Stimulated activated effector memory CD8-positive, alpha-beta T cell treated with anti-CD3 and anti-CD28 coated beads, Interleukin-12 subunit alpha, Interleukin-12 subunit beta, amount 100 ng/mL, for 72 hours (primary cell): Measurements from ENCODE around the gene ARSH.
A peak's percentile ranks its signal among the peaks of the same experiment; 100 is the strongest.
"Not testable (repeated sequence)": the region's sequence is repeated elsewhere in the genome, so short reads cannot be mapped to it uniquely, and the experiment has no call there.

Experiments used
- ATAC-seq: fragments of 150-1000 bp; cut with Tn5 transposase; 2 replicates; pipeline ENCODE4 v1.10.0; 2021
- DNase-seq, 2 donors: peaks; one replicate each; pipeline ENCODE4 v3.0.0; 2021 to 2022; ENCODE audit warnings: low spot score in 2 of 2
- H3K27ac Mint-ChIP-seq: one replicate; pipeline ENCODE4 v1.8.0; 2022; ENCODE audit warnings: mild to moderate bottlenecking, mixed read lengths
- H3K36me3 Mint-ChIP-seq: one replicate; pipeline ENCODE4 v1.8.0; 2022; ENCODE audit warnings: mild to moderate bottlenecking, mixed read lengths
- H3K4me1 Mint-ChIP-seq: one replicate; pipeline ENCODE4 v1.8.0; 2022; ENCODE audit warnings: mixed read lengths
- H3K4me3 Mint-ChIP-seq: one replicate; pipeline ENCODE4 v1.8.0; 2022; ENCODE audit warnings: mild to moderate bottlenecking, mixed read lengths
- H3K9me3 Mint-ChIP-seq: one replicate; pipeline ENCODE4 v1.8.0; 2022; ENCODE audit warnings: mixed read lengths

ARSH gene

DNA sequence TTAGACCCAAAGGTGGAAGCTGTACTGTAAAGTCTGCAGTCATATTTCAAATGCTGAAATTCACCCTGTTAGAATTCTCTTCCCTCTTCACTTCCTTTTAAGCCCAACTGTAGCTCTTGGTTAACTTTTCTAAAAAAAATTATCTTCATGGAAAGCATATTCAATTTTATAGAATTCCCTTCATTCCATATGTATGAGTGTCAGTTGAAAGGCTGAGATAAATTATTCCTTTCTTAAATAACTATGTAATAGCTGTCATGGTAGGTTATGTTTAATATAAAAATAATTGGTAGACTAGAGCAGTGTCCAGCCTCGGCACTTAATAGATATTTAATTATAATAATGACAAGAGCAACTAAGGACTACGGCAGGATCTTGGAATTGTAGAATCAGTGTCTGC lies 16.8 kb upstream of the ARSH start:
- no peak overlapping the region for H3K27ac Mint-ChIP-seq
- no peaks in the 10 kb centered on the region for H3K9me3 Mint-ChIP-seq
- no peak for DNase-seq
- H3K36me3 Mint-ChIP-seq = no peaks in the 10 kb centered on the region
- no peak for ATAC-seq
- no peak overlapping the region for H3K4me3 Mint-ChIP-seq
- no peaks in the 10 kb centered on the region for H3K4me1 Mint-ChIP-seq

DNA sequence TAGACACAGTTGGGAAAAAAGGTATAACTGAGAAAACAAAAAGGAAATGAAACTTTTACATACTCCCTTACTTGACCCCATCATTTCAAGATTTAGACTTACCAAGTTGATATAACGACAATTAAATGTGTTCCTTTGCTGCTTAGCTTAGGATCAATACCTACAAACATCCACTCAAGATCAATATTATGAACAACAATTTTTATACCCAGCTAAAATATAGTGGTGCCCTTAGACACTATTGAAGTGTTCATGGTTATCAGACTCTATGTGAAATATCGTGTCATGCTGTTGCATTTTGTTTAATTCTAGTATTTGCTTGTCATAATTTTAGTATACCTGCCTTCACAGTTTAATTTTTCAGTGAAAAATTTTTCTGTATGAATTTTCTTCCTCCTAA lies 4.2 kb downstream of the ARSH start:
- Mint-ChIP-seq H3K9me3 (peaks cover 3% of the 10 kb centered on the region), H3K36me3 (no peaks in the 10 kb centered on the region), H3K27ac (no peak overlapping the region), H3K4me3 (no peak overlapping the region), H3K4me1 (no peaks in the 10 kb centered on the region)
- ATAC-seq = no peak
- DNase-seq = no peak

DNA sequence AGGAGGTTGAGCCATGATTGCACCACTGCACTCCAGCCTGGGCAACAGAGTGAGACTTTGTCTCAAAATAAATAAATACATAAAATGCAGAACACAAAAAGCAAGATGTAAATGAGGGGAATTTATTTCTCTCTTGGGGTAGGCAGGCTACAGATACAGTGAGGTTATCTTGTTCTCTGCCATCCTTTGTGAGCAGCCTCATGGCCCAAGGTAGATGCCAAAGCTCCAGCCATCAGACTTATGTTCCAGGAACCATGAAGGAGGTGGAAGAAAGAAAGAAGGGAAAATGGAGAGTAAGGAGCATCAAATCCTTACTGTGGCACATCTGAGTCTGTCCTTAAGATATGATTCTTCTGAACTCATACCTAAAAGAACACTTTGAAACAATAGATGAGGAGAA lies 11.1 kb downstream of the ARSH start:
- ATAC-seq = no peak
- peaks cover 3% of the 10 kb centered on the region for H3K9me3 Mint-ChIP-seq
- H3K4me1 Mint-ChIP-seq = no peaks in the 10 kb centered on the region
- H3K27ac Mint-ChIP-seq = no peak overlapping the region
- no peaks in the 10 kb centered on the region for H3K36me3 Mint-ChIP-seq
- H3K4me3 Mint-ChIP-seq = no peak overlapping the region
- DNase-seq = no peak

DNA sequence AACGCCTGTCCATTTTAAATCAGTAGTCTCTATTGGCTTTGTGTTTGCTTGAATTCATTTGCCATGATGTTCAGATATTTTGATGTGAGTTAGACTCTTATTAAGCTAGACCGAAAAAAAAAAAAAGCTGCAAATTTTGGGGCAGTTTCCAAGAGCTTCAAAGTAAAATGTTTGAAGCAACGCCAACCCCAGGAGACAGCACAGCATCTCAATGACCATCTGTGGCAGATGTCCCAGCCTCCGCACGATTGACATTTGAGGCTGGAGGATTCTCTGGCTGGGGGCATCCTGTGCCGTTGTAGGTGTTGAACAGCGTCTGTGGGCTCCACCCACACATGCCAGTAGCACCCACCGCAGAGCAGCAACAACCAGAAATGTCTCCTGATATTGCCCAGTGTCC lies 17.8 kb downstream of the ARSH start:
- Mint-ChIP-seq H3K27ac (no peak overlapping the region), H3K9me3 (no peaks in the 10 kb centered on the region)
- no peak for ATAC-seq

DNA sequence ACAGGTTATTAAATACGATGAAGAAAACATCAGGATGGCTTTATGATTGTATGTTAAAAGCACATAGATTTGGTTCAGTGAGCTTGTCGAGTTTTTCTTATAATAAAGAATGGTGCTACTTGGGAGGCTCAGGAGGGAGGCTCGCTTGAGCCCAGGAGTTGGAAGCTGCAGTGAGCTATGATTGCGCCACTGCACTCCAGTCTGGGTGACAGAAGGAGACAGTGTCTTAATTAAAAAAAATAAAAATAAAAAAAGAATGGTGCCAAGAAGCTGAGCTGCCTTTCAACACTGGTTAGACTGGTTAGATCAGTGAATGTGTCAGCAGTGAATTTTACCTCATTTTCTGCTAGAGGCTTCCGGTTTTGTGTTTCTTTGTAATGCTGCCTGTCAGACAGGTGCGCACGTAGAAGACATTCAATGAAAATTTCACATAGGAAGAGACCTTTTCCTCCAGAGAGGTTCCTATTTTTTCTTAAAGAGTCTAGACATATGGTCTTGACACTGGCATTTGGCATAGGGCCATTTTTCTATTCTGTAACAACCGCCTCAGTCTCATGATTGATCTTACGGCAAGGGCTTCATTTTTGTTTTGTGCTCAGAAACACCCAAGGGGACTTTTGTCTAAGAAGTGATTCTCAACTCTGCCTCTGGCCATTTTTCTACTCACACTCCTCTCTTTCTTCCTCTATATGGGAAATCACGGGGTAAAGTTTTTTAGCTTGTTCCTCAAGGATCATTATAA lies 19.9 kb downstream of the ARSH start:
- H3K4me3 Mint-ChIP-seq = no peak overlapping the region
- no peaks in the 10 kb centered on the region for H3K36me3 Mint-ChIP-seq
- no peaks in the 10 kb centered on the region for H3K9me3 Mint-ChIP-seq
- no peak for DNase-seq
- no peaks in the 10 kb centered on the region for H3K4me1 Mint-ChIP-seq
- no peak overlapping the region for H3K27ac Mint-ChIP-seq
- ATAC-seq = no peak

More for the DNA sequence above, 17.8 kb downstream of the ARSH start:
- no peak overlapping the region for H3K4me3 Mint-ChIP-seq
- DNase-seq = no peak
- no peaks in the 10 kb centered on the region for H3K4me1 Mint-ChIP-seq
- no peaks in the 10 kb centered on the region for H3K36me3 Mint-ChIP-seq

DNA sequence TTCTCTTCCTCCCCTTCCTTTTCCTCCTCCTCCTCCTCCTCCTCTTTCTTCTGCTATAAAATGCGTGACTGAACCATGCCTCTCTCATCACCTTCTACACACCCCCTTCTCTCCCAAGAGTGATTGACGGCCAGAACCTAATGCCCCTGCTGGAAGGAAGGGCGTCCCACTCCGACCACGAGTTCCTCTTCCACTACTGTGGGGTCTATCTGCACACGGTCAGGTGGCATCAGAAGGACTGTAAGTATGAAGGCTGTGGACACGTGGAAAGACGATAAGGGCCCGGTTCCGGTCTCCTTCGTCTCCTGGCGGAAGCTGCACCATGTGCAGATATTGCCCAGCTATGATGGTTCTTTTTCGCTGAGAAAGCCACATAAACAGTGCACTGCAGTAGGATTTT lies 22.8 kb downstream of the ARSH start:
- no peaks in the 10 kb centered on the region for H3K9me3 Mint-ChIP-seq
- no peak overlapping the region for H3K27ac Mint-ChIP-seq
- H3K4me1 Mint-ChIP-seq = no peaks in the 10 kb centered on the region
- no peak for DNase-seq
- H3K4me3 Mint-ChIP-seq = no peak overlapping the region
- H3K36me3 Mint-ChIP-seq = no peaks in the 10 kb centered on the region
- ATAC-seq = no peak

DNA sequence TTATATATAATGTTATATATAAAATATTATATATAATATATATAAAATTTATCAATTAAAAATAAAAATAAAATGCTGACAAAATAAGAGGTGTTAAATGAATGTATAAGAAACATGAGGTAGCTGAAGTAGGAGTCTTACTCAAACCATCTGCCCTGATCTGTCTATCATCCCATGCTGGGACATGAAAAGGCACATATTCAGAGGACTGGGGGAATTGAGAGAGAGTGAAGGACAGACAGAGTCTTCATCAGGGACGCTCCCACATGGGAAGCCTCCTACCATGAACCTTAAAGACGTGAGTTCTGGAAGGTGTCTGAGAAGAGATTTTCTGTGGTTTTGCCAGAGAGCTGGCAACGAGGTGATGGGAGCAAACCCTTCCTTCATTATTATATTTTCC lies 30.9 kb downstream of the ARSH start:
- no peak for ATAC-seq
- DNase-seq = no peak
- Mint-ChIP-seq H3K9me3 (no peaks in the 10 kb centered on the region), H3K4me3 (no peak overlapping the region), H3K36me3 (no peaks in the 10 kb centered on the region), H3K27ac (no peak overlapping the region), H3K4me1 (no peaks in the 10 kb centered on the region)

DNA sequence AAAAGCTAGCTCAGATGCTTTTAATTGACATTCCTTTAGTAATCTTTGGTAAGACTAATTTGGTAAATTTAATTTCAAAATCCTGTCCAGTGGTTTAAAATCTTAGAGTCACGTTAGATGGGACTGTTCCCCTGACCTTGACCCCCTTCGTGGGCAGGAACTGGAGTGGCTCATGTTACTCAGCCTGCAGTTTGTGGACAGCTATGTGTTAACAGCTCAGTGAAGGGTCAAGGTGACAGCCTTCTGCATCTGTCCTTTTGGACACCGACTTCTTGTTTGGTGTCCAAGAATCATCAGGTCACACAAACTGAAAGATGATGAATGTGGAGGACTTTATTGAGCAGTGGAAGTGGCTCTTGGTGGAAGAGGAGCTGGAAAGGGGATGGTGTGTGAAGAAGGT lies 37.9 kb downstream of the ARSH start:
- no peak for ATAC-seq
- Mint-ChIP-seq H3K36me3 (no peaks in the 10 kb centered on the region), H3K4me3 (no peak overlapping the region), H3K4me1 (peaks cover 6% of the 10 kb centered on the region), H3K9me3 (no peaks in the 10 kb centered on the region), H3K27ac (no peak overlapping the region)
- no peak for DNase-seq

DNA sequence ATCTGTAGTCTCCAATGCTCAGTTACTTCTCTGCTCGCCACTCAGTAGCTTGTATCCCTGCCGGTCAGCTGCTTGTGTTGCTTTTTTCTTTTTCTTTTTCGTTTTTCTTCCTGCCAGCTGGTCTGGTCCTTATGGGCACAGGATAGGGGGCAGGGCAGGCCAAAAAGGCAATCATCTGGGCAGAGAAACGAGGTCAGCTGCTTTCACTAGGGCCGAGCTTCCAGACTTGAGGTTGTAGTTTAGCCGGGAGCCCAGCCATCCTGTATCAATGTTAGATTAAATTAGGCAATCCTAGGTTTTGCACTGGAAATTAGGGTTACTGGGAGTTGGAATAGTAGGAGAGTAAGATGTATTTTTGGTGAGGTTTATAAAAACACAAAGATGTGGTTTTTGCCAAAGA lies 38.3 kb downstream of the ARSH start:
- DNase-seq (no peak), ATAC-seq (no peak)
- no peaks in the 10 kb centered on the region for H3K36me3 Mint-ChIP-seq
- peaks cover 6% of the 10 kb centered on the region for H3K4me1 Mint-ChIP-seq
- H3K27ac Mint-ChIP-seq = no peak overlapping the region
- H3K9me3 Mint-ChIP-seq = no peaks in the 10 kb centered on the region
- H3K4me3 Mint-ChIP-seq = no peak overlapping the region

DNA sequence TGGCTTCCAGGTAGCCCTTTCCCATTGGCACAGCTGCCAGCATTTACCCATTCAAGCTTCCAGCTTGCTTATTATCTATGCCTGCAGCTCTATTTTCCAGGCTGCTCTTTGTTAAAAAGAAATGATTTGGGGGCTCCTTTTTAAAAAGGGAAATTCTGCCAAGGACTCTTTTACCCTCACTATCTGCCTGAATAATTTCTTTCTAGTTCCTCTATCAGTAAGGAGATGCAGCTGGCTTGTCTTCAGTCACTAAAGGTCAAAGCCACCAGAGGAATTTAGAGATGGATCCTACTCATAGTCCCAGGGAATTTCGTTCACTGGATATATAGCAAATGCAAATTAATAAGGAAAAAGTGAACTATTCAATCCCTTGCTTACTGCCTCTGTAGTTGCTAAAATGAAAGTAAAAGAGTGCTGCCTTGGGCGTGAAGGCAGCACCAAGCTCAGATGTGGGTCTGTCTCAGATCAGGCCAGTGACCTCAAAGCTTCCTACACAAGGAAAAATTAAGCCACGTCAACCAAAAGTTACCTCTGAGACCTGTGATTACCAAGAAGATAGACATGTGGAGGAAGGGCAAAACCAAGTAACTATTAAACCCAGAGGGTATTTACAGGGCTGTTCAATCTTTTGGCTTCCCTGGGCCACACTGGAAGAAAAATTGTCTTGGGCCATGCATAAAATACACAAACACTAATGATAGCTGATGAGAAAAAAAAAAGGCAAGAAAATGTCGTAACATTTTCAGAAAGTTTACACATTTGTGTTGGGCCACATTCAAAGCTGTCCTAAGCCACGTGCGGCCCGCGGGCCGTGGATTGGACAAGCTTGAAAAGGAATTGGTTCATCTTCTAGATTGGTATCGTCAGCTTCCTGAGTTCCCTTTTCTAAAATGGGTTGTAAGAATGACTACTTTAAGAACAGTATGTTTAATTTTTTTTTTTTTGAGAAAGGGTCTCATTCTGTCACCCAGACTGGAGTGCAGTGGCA lies 40.2 kb downstream of the ARSH start:
- Mint-ChIP-seq H3K9me3 (no peaks in the 10 kb centered on the region), H3K36me3 (no peaks in the 10 kb centered on the region), H3K27ac (peak overlapping the region; percentile 63), H3K4me1 (peaks cover 6% of the 10 kb centered on the region), H3K4me3 (no peak overlapping the region)
- ATAC-seq = peak; percentile 31
- DNase-seq = no peak

DNA sequence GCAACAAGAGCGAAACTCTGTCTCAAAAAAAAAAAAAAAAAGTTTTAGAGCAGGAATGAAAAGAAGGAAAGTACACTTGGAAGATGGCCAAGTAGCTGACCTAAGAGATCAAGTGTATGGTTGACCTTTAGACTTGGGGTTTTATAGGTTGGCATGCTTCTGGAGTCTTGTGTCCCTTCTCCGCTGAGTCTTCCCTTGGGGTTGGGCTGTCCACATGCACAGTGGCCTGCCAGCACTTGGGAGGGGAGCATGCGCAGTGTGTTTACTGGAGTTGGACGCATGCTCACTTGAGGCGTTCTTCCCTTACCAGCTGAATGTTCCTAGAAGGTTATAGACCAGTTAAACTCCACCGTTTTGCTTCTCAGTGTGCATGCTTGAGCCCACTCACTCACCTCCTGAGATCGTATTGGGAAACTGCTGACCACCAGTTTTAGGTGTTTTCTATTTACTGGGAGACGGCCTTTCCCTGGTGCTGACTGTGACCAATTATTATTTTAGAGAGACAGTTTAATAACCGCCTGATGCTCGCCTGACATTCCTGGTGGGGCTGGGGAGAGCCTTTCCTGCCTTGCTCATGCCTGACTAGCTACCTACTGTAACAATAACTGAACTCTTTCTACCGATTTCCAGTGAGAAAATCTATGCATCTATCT lies 44.3 kb downstream of the ARSH start:
- not testable (repeated sequence) for H3K27ac Mint-ChIP-seq, H3K4me1 Mint-ChIP-seq, H3K36me3 Mint-ChIP-seq, DNase-seq, H3K9me3 Mint-ChIP-seq, H3K4me3 Mint-ChIP-seq, ATAC-seq

DNA sequence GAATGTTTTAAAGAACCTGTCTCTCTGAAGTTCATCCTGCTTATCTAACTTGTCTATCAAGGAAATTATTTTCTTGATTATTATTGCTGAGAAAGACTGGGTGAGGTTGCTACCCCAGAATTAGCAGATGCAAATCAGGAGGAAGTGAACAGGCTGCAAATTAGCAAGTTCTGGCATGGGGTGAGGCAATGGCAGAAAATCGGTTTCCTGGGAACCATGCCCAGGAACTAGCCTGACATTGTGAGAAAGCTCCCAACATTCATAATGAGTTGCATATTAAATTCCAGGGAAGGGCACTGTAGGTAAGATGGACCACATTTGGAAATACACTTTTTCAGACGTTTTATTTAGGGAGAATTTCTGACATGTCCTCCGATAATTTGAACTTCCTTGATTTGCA lies 46.5 kb downstream of the ARSH start:
- no peak for DNase-seq
- Mint-ChIP-seq H3K4me3 (no peak overlapping the region), H3K27ac (no peak overlapping the region)

DNA sequence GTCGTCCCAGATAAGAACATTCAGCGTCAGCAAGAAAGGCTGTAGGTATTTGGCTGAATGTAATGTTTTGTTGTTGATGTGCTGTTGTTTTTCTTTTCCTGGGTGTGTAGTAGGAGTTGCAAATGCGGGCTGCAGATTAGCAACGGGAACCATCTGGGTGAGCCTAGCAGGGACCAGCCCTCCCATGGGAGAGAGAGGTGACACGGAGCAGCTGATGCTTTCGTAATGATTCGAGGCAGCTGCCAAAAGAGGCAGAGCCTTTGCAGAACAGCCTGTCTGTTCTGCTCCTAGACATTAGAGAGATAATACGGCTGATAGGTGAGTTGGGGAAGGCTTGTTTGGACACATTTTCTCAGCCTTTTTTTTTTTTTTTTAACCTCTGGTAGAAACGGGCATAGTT lies 60.2 kb downstream of the ARSH start:
- ATAC-seq (no peak), DNase-seq (no peak)
- H3K4me1 Mint-ChIP-seq = no peaks in the 10 kb centered on the region
- H3K36me3 Mint-ChIP-seq = no peaks in the 10 kb centered on the region
- no peak overlapping the region for H3K4me3 Mint-ChIP-seq
- H3K9me3 Mint-ChIP-seq = no peaks in the 10 kb centered on the region
- H3K27ac Mint-ChIP-seq = no peak overlapping the region

More for the DNA sequence above, 46.5 kb downstream of the ARSH start:
- H3K9me3 Mint-ChIP-seq = no peaks in the 10 kb centered on the region
- H3K36me3 Mint-ChIP-seq = no peaks in the 10 kb centered on the region
- H3K4me1 Mint-ChIP-seq = no peaks in the 10 kb centered on the region
- no peak for ATAC-seq

DNA sequence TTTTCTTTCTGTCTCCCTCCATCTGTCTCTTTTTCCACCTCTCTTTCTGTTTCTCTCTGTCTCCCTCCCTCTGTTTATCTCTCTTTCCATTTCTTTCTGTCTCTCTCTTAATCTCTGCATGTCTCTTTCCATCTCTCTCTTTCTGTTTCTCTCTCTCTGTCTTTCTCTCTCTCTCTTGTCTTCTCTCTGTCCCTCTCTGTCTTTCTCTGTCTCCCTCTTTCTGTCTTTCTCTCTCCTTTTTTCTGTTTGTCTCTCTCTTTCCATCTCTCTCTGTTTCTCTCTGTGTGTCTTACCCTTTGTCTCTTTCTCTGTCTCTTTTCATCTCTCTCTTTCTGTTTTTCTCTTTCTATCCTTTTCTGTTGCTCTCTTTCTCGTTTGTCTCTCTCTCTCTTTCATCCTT lies 69.6 kb downstream of the ARSH start:
- H3K27ac Mint-ChIP-seq = no peak overlapping the region
- no peaks in the 10 kb centered on the region for H3K9me3 Mint-ChIP-seq
- H3K4me1 Mint-ChIP-seq = no peaks in the 10 kb centered on the region
- H3K36me3 Mint-ChIP-seq = peaks cover 5% of the 10 kb centered on the region
- ATAC-seq (no peak), DNase-seq (no peak)
- H3K4me3 Mint-ChIP-seq = no peak overlapping the region

DNA sequence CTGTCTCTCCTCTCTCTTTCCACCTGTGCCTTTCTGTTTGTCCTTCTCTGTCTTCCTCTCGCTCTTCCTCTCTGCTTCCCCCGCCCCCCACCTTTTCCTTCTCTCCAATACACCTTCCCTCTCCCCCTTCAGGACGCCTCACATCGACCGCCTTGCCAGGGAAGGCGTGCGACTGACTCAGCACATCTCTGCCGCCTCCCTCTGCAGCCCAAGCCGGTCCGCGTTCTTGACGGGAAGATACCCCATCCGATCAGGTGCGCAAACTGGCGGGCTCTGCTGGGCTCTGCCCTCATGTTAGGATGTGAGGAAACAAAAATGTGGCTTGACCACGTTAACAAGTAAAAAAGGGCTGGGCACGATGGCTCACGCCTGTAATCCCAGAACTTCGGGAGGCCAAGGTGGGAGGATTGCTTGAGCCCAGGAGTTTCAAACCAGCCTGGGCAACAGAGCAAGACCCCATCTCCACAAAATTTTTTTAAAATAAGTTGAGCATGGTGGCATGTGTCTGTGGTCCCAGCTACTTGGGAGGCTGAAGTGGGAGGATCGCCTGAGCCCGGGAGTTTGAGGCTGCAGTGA lies 70.2 kb downstream of the ARSH start:
- Mint-ChIP-seq H3K36me3 (peaks cover 5% of the 10 kb centered on the region), H3K9me3 (no peaks in the 10 kb centered on the region), H3K27ac (no peak overlapping the region), H3K4me1 (no peaks in the 10 kb centered on the region), H3K4me3 (no peak overlapping the region)
- DNase-seq (no peak), ATAC-seq (no peak)
